Measurements from ENCODE around the gene RAB33B. TPM values are rescaled to one million over a fixed set of nuclear protein-coding genes. Genes with fewer than 3 reads are reported as not detected.

Gene RAB33B
- total and polyA plus RNA-seq, 2 of the 8 experiments (the other 6 are each of a cell fraction or from before 2014, with no cell fraction given), result 4.2 to 8.7 TPM

DNA sequence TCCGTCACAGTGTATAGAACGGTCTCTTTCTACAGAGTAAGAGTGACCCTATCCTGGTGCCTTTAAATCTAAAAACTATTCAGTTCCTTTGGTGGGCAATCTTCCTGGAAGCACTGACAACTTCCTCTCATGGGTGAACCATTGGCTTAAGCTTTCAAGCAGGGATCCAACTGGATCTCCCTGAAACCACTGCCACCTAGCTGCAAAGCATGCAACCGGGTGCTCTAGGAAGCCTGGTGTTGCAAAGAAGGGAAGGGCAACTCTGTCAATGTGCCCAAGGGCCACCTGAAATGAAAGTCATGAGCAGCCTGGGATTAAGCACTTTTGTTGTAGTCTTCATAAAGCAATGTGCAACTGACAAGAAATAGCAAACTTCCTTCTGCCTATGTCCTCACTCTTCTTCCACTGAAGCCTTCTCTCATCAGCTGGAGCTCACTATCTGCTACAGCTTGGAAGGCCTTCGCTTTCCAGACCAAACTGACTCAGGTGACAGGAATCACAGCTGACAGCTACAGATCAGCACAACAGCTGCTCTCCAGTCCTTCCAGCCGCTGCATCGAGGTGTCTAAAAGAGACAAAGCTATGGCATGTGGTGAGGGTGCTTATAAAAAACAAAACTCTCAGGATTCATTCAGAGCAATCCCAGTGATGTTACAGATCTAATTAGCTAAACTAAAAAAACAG lies 55.9 kb downstream of the RAB33B start (continued):
- TF ChIP-seq, protein P1, sequence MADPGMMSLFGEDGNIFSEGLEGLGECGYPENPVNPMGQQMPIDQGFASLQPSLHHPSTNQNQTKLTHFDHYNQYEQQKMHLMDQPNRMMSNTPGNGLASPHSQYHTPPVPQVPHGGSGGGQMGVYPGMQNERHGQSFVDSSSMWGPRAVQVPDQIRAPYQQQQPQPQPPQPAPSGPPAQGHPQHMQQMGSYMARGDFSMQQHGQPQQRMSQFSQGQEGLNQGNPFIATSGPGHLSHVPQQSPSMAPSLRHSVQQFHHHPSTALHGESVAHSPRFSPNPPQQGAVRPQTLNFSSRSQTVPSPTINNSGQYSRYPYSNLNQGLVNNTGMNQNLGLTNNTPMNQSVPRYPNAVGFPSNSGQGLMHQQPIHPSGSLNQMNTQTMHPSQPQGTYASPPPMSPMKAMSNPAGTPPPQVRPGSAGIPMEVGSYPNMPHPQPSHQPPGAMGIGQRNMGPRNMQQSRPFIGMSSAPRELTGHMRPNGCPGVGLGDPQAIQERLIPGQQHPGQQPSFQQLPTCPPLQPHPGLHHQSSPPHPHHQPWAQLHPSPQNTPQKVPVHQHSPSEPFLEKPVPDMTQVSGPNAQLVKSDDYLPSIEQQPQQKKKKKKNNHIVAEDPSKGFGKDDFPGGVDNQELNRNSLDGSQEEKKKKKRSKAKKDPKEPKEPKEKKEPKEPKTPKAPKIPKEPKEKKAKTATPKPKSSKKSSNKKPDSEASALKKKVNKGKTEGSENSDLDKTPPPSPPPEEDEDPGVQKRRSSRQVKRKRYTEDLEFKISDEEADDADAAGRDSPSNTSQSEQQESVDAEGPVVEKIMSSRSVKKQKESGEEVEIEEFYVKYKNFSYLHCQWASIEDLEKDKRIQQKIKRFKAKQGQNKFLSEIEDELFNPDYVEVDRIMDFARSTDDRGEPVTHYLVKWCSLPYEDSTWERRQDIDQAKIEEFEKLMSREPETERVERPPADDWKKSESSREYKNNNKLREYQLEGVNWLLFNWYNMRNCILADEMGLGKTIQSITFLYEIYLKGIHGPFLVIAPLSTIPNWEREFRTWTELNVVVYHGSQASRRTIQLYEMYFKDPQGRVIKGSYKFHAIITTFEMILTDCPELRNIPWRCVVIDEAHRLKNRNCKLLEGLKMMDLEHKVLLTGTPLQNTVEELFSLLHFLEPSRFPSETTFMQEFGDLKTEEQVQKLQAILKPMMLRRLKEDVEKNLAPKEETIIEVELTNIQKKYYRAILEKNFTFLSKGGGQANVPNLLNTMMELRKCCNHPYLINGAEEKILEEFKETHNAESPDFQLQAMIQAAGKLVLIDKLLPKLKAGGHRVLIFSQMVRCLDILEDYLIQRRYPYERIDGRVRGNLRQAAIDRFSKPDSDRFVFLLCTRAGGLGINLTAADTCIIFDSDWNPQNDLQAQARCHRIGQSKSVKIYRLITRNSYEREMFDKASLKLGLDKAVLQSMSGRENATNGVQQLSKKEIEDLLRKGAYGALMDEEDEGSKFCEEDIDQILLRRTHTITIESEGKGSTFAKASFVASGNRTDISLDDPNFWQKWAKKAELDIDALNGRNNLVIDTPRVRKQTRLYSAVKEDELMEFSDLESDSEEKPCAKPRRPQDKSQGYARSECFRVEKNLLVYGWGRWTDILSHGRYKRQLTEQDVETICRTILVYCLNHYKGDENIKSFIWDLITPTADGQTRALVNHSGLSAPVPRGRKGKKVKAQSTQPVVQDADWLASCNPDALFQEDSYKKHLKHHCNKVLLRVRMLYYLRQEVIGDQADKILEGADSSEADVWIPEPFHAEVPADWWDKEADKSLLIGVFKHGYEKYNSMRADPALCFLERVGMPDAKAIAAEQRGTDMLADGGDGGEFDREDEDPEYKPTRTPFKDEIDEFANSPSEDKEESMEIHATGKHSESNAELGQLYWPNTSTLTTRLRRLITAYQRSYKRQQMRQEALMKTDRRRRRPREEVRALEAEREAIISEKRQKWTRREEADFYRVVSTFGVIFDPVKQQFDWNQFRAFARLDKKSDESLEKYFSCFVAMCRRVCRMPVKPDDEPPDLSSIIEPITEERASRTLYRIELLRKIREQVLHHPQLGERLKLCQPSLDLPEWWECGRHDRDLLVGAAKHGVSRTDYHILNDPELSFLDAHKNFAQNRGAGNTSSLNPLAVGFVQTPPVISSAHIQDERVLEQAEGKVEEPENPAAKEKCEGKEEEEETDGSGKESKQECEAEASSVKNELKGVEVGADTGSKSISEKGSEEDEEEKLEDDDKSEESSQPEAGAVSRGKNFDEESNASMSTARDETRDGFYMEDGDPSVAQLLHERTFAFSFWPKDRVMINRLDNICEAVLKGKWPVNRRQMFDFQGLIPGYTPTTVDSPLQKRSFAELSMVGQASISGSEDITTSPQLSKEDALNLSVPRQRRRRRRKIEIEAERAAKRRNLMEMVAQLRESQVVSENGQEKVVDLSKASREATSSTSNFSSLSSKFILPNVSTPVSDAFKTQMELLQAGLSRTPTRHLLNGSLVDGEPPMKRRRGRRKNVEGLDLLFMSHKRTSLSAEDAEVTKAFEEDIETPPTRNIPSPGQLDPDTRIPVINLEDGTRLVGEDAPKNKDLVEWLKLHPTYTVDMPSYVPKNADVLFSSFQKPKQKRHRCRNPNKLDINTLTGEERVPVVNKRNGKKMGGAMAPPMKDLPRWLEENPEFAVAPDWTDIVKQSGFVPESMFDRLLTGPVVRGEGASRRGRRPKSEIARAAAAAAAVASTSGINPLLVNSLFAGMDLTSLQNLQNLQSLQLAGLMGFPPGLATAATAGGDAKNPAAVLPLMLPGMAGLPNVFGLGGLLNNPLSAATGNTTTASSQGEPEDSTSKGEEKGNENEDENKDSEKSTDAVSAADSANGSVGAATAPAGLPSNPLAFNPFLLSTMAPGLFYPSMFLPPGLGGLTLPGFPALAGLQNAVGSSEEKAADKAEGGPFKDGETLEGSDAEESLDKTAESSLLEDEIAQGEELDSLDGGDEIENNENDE (IDR thresholded peaks at IDR 0.05; ENCODE audit: insufficient replicate concordance, low read length), result no peak
- TF ChIP-seq JUND (IDR thresholded peaks at IDR 0.05; ENCODE audit: low read length) (no peak), BCL11A (IDR thresholded peaks at IDR 0.05; ENCODE audit: low read depth in 2 of 2, low read length in 2 of 2) (no peak), MAFK (IDR thresholded peaks at IDR 0.05; ENCODE audit: low read depth, low read length) (no peak), RAD21 (IDR thresholded peaks at IDR 0.05 in 1 of 2, conservative IDR thresholded peaks at IDR 0.05 in 1 of 2; ENCODE audit: low read depth in 2 of 2, low read length in 2 of 2) (peak; percentile 71 to 79)
- TF ChIP-seq, protein P2, sequence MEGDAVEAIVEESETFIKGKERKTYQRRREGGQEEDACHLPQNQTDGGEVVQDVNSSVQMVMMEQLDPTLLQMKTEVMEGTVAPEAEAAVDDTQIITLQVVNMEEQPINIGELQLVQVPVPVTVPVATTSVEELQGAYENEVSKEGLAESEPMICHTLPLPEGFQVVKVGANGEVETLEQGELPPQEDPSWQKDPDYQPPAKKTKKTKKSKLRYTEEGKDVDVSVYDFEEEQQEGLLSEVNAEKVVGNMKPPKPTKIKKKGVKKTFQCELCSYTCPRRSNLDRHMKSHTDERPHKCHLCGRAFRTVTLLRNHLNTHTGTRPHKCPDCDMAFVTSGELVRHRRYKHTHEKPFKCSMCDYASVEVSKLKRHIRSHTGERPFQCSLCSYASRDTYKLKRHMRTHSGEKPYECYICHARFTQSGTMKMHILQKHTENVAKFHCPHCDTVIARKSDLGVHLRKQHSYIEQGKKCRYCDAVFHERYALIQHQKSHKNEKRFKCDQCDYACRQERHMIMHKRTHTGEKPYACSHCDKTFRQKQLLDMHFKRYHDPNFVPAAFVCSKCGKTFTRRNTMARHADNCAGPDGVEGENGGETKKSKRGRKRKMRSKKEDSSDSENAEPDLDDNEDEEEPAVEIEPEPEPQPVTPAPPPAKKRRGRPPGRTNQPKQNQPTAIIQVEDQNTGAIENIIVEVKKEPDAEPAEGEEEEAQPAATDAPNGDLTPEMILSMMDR (IDR thresholded peaks at IDR 0.05; ENCODE audit: control extremely low read depth in 1 of 3, insufficient read depth in 1 of 3, low read depth in 1 of 3, low read length in 3 of 3), result peak; percentile 70 to 88 (median 80)
- TF ChIP-seq, protein P3, sequence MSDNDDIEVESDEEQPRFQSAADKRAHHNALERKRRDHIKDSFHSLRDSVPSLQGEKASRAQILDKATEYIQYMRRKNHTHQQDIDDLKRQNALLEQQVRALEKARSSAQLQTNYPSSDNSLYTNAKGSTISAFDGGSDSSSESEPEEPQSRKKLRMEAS (IDR thresholded peaks at IDR 0.05), result peak; percentile 14; the same call in 1 of the 2 replicates
